HG03103 (cell line): ENCODE data around the gene TSPAN15.

Experiments used
- ATAC-seq: cut with Tn5 transposase; IDR thresholded peaks from one replicate; pipeline ENCODE4 v1.9.1; 2021; ENCODE audit warnings: low read depth; ENCODE audit not compliant: unreplicated experiment

TSPAN15 gene

DNA sequence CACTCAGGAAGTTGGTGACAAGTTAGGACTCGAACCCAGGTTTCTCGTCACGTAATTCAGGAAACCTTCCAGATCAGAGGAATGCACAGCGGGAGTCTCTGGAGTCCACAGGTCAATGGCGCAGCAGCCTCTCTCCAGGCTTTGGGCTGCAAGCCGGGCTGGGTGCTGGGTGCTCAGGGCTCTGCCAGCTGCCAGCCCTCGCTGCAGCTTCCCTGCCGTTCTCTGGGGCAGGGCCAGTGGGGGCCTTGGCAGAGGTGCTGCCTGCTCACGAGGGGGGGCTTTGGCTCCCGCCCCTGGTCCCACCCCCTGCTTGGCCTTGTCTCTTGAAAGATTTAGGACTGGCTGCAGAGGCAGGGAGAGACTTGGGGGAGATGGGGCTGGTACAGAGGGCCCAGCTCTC lies 34.6 kb upstream of the TSPAN15 start, which contains the start of gene TACR2:
TACR2 (minus strand) TSS at position 224 of the 400 bp plus-strand sequence. CDS start 595 bp downstream, outside the sequence.
- ATAC-seq = no peak

DNA sequence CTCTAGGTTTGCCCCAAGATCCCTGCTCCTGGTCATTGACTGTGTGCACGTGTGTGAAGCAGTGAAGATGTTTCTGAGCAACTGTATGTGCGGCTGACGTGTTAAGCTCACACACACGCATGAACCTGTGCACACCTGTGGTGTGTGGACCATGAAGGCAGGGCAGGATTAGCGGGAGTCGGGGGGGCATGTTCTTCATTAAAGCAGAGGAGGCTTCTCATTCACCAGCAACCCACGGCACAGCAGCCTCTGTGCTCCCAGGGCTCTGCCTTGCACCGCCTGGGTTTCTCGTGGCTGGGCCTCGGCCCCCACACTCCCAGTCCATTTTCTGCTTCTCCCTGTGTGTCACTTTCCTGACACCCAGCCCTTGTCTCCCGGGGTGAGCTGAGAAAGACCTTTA lies 33.7 kb upstream of the TSPAN15 start:
- ATAC-seq = no peak

DNA sequence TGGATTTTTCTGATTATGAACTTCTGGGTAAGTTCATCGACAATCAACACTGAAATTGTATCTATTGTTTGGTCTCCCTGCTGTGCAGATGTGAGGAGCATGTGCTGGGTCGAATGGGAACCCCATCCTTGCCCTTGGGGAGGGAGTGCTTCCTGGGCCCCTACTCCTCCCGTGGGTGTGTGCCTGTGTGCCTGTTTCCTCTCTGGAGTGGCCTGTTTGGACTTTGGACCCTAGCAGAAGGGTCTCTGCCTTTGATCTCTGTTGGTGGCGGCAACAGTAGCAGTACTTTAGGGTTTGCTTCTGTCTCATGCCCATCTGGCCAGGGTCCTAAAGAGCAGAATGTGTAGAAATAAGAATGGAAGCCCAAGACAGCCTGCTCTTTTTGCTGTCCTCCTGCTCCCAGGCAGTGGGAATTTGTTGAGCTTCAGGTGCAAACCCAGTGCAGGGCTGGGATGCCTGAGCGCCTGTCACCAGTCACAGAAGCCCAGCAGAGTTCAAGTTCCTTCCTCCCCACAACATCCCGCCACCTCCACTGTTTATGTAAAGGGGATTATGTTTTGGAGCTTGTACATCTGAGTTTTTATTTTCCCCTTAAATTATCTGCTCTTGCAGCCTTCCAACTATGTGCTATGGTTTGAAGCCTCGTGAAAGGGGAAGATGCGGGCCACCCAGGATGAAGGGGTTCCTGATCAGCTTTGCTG lies 33.1 kb upstream of the TSPAN15 start:
- ATAC-seq = no peak

DNA sequence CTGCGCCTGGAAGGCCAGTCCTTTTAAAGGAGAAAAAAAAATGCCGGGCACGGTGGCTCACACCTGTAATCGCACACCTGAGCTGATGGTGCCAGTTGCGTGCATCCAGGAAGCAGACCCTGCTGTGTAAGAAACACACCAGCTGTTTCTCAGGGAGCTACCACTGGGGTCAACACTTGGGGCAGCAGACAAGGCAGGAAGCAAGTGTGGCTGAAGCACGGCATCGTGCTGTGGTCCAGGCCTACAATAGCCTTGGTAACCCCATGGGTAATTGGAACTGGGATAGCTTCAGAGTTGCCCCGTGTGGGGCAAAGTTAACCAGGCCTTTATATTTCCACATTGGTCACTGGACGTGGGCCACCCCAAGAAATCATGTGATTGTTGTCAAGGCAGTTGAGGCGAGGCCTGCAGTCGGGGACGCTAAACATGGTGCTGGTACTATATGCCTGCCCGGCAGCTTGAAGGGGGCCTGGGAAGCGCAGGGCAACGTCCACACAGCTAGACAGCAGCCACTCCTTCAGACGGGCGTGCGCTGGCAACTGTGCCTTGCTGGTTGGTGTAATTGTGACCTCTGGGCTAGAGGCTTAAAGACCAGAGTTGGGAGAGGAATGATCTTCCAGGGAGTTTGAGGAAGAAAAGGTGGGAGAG lies 32.0 kb upstream of the TSPAN15 start:
- ATAC-seq = no peak

DNA sequence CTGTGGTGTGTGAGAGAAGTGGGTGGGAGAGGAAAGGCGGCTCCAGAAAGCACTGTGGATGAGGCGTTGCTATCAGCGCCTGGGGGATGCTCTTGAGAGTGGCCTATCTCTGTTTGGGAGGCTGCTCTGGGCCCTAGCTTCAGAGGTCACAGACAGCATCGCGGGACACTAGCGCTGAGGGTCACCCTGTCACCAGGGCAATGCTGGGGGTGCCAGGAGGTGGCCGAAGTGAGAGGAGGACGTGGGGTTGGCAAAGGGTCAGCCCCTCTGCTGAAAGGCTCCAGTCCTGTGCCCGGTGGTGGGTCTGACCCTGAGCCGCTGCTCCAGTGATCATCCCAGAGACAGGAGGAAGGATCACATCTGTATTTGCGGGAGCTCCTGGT lies 31.5 kb upstream of the TSPAN15 start:
- ATAC-seq = no peak

DNA sequence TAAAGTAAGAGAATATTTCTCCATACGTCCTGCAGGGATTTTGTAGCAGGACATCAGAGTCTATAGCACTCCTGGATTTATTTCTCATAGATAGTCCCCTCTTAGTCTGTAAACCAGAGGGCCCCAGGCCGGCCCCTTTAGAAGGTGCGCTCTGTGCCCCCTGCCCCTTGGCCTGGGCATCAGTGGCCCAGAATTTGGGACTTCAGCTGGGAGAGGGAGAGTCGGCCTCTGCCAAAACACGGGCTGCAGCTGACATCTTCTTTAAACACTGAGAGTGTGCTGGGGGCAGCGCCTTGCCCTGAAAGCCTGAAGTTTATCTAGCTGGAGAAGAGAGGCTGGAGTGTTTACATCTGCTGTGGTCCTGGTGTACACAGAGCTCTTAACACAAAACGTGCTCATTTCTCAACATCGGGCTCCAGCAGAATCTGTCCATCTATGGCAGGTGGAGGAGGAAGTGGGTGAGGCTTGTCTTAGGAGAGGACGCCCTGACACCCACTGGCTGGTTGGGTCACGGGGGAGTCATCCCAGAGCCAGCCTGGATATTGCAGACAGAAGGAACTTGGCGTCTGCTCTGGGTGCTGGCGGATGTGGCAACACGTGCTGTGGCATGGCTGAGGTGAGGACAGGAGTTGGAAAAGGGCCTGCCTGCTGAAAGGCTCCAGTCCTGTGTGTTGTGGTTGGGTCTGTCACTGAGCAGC lies 29.5 kb upstream of the TSPAN15 start:
- ATAC-seq = no peak

DNA sequence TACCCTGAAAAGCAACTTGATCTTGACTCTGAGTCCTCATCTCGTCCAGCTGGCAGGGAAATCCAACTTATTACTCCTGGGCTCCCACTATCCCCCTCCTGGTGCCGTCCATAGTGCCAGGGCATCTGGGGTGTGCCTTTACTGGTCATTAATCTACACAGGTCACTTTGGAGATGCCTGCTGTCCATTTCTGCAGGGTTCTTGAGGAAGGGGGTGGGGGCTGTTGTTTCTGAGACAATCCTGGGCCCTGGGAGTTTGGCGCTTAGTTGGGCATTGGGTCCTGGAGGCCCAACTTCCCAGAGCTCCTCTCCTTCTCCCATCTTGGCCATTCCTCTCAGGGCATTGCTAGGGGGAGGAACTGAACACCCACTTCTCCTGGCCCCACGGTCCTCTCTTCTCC lies 28.6 kb upstream of the TSPAN15 start:
- ATAC-seq = no peak

DNA sequence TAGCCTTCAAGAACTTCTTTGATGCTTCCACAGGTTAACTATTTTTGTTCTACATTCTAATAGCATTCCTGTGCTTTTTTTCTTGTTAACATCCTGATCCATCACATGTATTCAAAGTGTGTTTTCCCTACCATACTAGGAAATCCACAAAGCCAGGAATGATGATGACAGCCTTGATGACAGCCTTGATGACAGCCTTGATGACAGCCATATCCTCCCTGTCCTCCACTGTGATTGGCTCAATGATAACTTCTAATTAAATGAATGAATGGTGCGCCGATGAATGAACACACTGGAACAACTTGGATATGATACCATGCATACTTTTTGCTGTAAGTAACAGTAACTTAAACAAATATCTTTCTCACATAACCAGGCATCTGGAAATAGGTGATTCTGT lies 26.2 kb upstream of the TSPAN15 start:
- ATAC-seq = no peak

DNA sequence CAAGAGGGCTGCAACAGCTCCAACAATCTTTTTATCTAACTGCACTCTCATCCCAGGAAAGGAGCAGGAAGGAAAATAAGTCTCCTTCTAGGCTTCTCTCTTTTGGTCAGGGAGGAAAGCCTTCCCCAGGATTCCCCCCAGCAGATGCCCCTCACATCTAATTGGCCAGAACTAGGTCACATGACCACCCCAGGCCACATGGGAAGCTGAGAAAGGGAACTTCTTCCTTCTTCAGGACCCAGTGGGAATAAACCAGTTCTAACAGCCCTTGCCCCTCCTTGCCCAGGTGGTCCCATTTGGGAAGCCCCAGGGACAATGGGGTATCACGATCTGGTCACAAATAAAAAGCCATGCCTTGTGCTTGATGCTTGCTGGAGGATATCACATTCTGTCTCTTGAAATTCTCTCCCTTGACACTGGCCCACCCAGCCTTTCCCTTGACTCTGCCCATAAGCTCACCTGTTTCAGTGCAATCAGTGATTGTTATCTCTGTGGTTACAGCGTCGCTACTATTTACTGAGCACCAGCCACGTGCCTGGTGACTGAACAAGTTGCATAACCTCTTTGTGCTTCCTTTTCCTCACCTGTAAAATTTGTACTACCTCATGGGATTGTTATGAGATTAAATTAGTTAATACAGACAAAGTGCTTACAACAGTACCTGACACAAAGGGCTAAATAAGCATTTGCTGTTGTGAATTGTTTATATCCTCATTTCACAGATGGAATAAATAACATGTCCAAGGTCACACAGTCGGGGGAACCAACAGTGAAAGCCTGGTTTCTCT lies 25.6 kb upstream of the TSPAN15 start:
- no peak for ATAC-seq

DNA sequence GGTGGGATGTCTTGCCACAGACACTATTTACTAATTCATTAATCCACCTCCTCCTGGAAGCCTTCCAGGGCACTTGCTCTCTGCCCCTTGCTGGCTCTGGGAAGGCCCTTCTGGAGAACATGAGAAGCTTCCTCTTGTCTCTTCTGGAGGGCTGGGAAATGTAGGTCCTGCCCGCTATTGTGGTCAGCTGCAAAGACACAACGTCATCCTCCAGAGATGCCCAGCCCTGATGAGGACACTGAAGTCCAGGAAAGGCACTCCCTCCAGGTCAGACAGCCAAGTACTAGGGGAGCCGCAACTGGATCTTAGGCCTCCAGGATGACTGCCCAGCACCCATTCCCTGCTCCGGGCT lies 24.9 kb upstream of the TSPAN15 start:
- no peak for ATAC-seq

DNA sequence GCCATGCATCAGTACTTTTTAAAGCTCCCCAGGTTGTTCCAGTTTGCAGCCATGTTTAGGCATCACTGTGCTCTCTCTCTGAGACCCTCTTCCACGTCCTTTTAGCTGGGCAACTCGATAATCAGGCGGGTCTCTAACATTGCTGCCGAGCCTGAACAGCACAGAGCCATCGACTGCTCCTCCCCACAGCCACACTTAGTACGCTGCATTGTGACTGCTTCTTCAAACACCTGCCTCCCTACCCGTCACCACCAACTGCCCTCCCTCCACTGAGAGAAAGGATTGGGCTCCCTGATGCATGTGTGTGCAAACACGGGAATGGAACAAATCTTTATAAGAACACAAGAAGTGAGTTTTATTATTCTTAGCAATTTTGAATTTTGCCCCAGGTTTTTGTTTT lies 23.1 kb upstream of the TSPAN15 start:
- no peak for ATAC-seq

DNA sequence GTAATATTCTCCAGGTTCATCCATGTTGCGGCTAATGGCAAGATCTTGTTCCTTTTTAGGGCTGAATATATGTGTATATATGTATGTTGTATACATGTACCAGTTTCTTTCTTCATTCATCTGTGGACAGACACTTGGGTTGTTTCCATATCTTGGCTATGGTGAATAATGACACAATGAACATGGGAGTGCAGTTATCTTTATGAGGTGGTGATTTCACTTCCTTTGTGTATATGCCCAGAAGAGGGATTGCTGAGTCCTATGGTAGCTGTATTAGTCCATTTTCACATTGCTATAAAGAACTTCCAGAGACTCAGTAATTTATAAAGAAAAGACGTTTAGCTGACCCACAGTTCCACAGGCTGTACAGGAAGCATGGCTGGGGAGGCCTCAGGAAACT lies 17.1 kb upstream of the TSPAN15 start:
- no peak for ATAC-seq

DNA sequence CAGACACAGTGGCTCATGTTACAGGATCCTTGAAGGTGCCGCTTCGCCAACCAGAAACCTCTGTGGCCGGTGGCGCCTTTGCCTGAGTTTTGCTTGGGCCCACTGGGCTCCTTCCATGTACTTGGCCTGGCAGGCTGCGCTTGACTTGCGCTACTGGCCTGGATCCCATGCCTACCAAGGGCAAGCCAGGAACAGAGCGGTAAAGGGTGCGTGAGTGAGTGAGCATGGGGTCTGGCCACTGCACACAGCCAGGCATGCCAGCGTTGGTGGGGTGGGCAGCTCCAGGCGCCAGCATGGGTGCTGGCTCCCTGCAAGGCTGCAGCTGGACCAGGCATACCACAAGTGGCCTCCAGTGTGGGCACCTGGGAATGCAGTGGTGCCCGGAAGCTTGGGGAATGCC lies 16.3 kb upstream of the TSPAN15 start:
- no peak for ATAC-seq

DNA sequence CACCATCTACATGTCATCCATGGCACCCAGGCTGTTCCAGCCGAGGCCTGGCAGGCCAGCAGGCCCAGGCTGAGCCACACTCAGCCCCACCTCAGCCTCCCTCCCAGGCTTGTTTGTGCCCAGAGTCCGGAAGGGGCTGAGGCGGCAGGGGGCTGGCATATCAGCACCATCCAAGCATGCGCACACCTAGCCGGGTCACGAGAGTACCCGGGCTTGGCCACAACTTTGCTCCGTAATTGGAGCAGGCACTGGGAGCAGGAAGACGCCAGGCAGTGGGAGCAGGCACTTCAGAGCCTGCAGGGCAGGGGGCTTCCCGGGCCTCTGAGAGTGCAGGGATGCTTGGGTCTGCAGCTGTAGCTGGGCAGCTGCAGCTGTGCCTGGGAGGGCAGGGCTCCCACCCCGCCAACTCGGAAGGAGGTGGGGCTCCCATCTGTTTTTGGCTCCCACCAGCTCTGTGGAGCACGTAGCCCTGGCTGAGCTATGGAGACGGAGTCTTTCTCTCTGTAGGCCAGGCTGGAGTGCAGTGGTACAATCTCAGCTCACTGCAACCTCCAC lies 15.2 kb upstream of the TSPAN15 start:
- no peak for ATAC-seq

DNA sequence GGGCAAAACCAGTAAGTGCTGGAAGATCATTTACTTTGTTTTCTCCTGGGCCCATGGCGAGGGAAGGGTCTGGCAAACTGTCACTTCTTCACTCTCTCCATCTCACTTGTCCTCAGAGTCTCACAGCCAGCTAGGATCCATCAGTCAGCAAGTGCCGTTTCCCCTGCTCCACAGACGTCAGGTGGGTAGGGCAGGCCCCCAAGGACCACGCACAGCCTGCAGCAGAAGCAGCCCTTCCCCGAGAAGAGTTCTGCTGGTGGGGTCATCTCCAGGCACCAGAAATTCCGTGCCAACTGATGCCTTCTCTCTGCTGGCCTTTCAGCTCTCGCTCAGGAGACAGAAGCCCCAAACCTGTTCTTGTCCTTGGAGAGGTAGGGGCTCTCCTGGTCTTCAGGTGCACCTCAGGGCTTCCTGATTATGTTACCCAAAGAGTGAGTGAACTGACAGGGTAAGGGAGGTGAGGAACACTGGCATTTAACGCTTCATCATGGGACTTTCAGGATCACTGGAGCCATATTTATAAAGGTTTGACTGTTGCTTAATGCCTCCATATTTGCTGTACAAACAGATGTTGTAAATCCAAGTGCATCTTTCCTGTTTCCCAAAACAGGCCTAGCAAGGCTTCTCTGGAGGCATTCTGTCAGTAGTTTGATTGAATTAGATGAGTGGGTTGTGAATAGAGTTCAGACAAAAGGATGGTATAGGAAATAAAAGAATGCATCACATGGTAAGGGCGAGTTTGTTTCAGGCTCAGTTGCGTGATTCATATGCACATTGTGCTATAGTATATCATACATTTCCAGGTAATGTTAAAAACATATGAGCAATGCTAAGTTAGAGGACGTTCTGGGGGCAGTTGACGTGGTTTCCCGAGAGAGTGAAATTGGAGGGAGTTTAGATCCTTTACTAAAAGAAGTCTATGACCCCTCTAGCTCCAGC lies 13.7 kb upstream of the TSPAN15 start:
- ATAC-seq = no peak

DNA sequence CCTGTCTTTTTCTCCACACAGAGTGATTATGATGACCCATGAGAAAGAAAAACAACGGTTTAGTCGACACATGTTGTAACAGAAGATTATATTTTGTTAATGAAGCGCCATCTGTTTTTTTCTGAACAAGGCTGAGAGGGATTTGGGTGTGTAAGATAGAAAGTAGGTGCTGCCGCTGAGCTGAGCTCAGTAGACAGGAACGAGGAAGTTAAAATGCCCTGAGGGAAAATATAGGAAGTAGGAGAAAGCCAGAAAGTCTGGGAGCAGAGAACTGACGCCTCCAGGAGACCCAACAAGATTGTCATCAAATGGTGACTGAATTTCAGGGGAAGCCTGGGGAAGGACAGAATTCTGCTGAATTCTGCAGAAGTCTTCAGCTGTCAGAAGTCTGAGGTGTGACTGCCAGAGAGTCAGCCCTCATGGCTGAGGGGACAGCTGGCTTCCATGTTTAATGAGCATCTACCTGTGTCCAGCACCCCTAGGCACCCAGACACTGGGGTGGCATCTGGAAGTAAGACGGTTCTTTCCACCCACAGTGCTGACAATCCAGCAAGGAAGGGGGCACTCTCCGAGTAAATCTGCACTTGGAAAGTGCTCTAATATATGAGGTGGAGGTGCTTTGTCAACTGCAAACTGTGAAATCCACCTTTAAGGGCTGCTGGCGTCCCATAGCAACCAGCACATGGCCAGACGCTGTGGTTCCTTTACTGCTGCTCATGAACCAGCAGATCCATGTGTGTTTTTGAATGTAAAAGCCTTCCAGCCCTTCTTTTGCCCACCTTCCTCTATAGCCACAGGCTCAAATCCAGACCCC lies 12.5 kb upstream of the TSPAN15 start:
- ATAC-seq = no peak

DNA sequence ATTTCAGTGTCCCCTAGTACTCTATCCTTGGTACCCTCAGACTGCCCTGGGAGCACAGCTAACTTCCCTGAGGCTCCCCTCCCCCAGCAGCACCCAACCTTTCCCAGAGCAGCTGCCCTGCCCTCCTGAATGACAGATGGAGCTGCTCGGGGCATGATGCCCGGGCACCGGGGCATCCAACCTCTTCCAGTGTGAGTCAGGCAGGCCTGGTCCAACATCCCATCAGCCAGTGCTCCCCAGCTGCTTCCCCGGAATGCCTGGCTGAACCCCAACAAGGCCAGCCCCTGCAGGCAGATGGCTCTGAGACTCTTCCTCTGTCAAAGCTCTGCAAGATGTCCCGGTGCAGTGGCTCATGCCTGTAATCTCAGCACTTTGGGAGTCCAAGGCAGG lies 11.9 kb upstream of the TSPAN15 start:
- ATAC-seq = no peak

DNA sequence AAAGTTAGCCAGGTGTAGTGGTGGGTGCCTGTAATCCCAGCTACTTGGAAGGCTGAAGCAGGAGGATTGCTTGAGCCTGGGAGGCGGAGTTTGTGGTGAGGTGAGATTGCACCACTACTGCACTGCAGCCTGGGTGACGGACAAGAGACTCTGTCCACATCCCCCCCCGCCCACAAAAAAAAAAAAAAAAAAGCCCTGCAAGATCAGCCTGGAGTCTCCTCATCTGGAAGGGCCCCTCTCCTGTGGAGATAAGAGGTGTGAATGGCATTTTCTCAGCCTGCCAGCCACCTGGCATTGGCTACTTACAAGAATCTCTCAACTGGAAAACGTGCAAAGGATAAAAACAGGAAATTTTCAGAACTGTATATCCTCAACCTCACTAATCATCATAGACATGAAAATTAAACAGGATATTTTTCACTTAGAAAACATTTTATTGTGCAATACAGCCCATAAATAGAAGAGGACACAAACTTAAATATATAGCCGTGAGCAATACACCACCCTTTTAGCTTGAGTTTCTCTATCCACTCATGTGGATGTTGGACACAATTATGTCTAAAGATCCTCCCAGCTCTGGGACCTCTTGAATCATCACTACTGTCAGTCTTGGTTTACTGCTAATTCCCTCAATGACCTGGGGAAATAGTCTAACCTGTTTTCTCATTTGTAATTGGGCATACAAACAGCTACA lies 11.3 kb upstream of the TSPAN15 start:
- no peak for ATAC-seq
